ENCODE results near the gene GRN.

- TF ChIP-seq CTCF (IDR thresholded peaks at IDR 0.05) (no peak), POLR2A (IDR thresholded peaks at IDR 0.05) (no peak), EP300 (IDR thresholded peaks at IDR 0.05; ENCODE audit: low read depth) (no peak)
Observed at GRCh38 chr17:44351961-44352827, 7.1 kb downstream of the GRN start.
